ENCODE results near the gene HEXIM2.
A peak's percentile ranks its signal among the peaks of the same experiment; 100 is the strongest.

HEXIM2 gene

GRCh38 chr17:45128331-45128730, 33.3 kb upstream of the HEXIM2 start:
- no peak for DNase-seq

GRCh38 chr17:45128989-45129388, 32.7 kb upstream of the HEXIM2 start:
- DNase-seq = no peak

GRCh38 chr17:45129426-45129939, 32.2 kb upstream of the HEXIM2 start:
- no peak for DNase-seq

- DNase-seq = no peak
Measured at GRCh38 chr17:45129940-45130680, 31.6 kb upstream of the HEXIM2 start.

DNA sequence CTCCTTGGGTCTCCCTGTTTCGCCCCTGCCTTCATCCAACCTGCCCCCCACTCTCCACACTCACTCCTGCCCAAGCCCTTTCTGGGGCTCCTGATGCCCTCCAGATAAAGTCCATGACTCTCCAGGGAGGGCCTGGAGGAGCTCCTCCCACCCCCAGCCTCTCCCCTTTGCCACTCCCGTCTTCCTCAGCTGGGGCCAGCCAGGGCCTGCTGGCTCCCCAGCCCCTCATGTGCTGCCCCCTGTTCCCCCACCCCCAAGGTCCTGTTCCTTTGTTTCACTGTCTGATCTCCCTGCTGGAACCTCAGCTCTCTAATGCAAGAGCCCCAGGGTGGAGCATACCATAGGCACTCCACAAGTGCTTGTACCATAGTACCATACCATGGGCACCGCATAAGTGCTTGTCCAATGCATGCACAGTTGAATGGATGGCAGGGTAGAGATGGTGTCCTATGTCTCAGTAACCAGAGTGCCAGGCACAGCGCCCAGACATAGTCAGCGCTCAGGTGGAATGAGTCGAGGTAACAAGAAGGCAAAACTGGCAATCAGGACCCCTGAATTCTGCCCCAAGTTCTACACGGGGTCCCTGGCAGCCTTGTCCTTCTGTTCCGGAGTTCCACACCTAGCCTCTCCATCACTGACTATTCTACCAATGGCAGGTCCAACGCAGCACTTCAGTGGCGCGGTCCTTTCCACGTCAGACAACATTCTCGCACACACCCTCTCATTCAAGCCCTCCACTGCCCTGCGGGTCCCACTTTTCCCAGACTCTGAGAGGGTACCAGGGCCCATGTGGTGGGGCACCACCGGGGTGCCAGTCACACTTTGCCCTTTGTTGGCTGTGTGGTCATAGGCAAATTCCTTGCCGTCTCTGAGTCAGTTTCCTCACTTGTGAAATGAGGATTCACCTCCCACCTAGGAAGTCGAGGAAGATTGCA, 30.7 kb upstream of the HEXIM2 start:
- DNase-seq = no peak

- DNase-seq = peak; percentile 53
Measured at GRCh38 chr17:45131616-45132319, 29.9 kb upstream of the HEXIM2 start.

GRCh38 chr17:45132320-45132571, 29.4 kb upstream of the HEXIM2 start, which contains the start of gene PLCD3:
Gene PLCD3 (minus strand): TSS chr17:45132515. CDS start chr17:45132410, 105 bp downstream.
- DNase-seq = no peak

DNA sequence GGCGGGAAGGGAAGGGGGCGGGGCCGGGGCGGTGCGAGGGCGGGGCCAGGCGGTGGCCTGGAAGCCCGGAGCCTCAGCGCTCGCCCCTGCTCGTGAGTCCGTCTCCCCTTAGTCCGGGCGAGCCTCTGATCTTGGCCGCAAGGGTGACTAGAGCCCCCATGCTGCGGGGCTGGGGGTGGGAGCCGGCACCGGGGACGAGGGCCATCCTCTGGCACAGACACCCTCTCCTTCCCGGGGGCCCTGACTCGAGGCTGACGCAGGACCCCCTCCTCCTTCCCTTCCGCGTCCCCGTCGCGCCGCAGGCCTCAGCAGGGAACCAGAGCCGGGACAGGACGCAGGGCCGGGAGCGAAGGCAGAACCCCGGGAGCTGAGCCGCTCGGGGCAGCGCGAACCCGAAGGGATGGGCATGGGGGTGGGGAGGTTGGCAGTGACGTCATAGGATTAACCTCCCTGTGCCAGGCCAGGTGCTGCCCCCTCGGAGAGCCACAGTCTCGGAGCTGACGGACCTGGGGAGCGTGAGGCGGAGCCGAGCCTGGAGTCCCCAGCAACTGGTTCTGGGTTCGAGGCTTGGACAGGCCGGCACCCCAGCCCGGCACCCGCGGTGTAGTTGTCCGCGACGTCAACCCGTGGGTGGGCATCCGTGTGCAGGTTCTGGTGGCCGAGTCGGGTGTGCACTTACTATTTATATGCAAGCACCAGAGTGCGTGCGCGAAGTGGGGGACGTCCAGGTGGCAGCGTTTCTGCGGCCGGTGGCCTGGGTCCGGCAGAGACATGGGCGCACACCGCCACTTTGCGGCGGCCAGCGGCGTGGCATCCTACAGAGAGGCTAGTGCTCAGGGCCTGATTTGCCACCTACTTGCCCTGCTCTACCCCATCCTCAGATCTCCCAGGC, 28.9 kb upstream of the HEXIM2 start:
- peak; percentile 68 for DNase-seq

GRCh38 chr17:45135192-45135977, 26.3 kb upstream of the HEXIM2 start, which contains the start of gene ACBD4:
Gene ACBD4 (plus strand): TSS chr17:45135687. CDS start chr17:45136145, 458 bp downstream.
- peak; percentile 96 for DNase-seq

GRCh38 chr17:45135978-45136791, 25.5 kb upstream of the HEXIM2 start:
- no peak for DNase-seq

- DNase-seq = no peak
Measured at GRCh38 chr17:45136846-45137560, 24.7 kb upstream of the HEXIM2 start.

GRCh38 chr17:45137561-45138305, 23.9 kb upstream of the HEXIM2 start:
- DNase-seq = no peak

DNA sequence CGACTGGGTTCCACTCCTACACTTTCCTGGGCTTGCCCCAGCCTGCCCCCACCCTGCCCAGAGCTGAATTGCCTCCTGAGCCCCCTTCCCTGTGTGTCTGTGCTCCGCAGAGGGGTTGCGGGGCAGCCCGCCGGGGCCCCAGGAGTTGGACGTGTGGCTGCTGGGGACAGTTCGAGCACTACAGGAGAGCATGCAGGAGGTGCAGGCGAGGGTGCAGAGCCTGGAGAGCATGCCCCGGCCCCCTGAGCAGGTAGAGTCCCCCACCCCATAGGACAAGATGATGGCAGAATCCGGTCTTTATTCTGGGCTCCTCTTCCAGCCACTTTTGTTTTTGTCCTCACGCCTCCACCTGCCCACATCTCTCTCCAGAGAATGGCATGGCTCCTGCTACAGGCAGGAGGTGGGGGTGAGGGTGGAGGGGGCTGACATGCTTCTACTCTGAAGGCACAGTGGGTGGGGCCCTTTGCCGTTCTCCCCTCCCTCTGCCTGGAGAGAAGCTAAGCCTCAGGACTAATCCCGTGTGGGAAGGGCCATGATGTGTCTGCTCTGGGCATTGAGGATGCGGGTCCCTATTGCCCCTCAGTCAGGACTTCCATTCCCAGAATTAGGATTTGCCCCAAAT, 22.7 kb upstream of the HEXIM2 start:
- DNase-seq = no peak

GRCh38 chr17:45139533-45139920, 22.1 kb upstream of the HEXIM2 start:
- DNase-seq = no peak

DNA sequence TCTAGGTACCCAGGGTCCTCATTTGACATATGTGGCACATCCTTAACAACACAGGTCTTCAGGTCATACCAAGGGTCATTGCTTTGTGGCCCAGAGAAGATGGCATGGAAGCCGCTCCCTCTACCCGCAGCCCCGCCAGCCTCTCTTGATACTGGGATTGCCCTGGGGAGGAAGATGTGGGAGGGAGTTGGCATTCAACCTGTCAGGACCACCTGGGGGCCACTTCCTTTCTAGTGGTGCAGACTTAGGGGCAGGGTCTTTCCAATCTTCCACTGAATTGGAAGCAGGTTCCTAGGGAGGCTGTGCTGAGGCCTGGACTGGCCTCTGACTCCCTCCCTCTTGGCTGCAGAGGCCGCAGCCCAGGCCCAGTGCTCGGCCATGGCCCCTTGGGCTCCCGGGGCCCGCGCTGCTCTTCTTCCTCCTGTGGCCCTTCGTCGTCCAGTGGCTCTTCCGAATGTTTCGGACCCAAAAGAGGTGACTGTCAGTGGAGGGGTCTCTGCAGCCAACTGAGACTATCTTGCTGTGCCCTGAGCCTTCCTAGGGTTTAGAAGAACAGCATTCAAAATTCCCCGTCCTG, 18.5 kb upstream of the HEXIM2 start:
- DNase-seq = no peak

DNA sequence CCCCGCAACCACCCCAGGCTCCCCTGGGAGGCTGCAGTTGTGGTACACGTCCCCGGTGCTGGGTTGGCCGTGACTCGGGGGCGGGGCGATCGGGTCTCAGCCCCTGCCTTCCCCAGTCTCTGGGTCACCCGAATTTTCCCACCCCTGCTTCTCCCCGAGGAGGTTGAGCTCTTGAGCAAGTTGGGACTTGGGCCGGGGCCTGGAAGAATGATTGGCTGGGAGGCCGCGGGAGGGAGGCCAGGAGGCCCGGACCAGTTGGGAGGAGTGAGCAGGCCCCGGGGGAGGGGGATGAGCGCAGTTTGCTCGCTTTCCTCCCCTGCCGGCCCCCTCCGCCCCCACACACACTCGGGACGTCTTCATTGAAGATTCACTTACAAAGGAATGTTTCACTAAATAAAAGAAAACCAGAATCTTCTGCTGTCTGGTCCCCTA, 17.9 kb upstream of the HEXIM2 start:
- DNase-seq = no peak

GRCh38 chr17:45144199-45145034, 17.3 kb upstream of the HEXIM2 start:
- no peak for DNase-seq
